Nephron progenitor cell (in vitro differentiated cells): ENCODE results near the gene FTO.

Experiments used
- DNase-seq: peaks from one replicate; pipeline ENCODE4 v3.0.0; 2021
- H3K27ac Mint-ChIP-seq: 2 replicates; pipeline ENCODE4 v1.8.0; 2021; ENCODE audit warnings: mild to moderate bottlenecking, moderate library complexity, mixed read lengths
- H3K27me3 Mint-ChIP-seq: 2 replicates; pipeline ENCODE4 v1.8.0; 2021; ENCODE audit warnings: mild to moderate bottlenecking, low read depth, mixed read lengths; ENCODE audit not compliant: poor library complexity
- H3K36me3 Mint-ChIP-seq: 2 replicates; pipeline ENCODE4 v1.8.0; 2021; ENCODE audit warnings: low read depth, mixed read lengths
- H3K4me1 Mint-ChIP-seq: 2 replicates; pipeline ENCODE4 v1.8.0; 2021; ENCODE audit warnings: mixed read lengths
- H3K4me3 Mint-ChIP-seq: 2 replicates; pipeline ENCODE4 v1.8.0; 2021; ENCODE audit warnings: mild to moderate bottlenecking, moderate library complexity, mixed read lengths
- H3K9me3 Mint-ChIP-seq: 2 replicates; pipeline ENCODE4 v1.8.0; 2021; ENCODE audit warnings: mild to moderate bottlenecking, moderate library complexity, mixed read lengths
- TF ChIP-seq, protein P1 (sequence below): fragments of 200-600 bp; sonication (generic); IDR thresholded peaks from 2 replicates; pipeline ENCODE4 v1.5.0; 2021; ENCODE audit warnings: antibody characterized with exemption

The FTO gene

DNA sequence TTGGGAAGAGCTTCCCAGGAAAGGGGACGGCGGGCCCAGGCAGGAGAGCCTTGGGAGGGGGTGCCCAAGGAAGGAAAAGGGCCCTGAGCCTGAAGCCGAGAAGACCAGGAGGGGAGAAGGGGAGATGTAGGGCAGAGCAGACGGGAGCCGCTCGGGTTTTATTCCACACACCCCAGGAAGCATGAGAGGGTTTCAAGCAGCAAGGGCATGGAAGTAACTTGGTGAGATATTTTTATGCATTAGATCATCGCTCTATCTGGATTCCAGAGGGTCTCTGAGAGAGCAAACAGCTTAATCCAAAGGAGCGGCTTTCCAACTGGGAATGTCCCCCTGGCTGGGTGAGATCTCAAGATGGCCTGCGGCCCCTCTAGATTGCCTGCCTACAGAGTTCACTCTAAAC, 411.6 kb downstream of the FTO start:
- TF ChIP-seq, protein P1, sequence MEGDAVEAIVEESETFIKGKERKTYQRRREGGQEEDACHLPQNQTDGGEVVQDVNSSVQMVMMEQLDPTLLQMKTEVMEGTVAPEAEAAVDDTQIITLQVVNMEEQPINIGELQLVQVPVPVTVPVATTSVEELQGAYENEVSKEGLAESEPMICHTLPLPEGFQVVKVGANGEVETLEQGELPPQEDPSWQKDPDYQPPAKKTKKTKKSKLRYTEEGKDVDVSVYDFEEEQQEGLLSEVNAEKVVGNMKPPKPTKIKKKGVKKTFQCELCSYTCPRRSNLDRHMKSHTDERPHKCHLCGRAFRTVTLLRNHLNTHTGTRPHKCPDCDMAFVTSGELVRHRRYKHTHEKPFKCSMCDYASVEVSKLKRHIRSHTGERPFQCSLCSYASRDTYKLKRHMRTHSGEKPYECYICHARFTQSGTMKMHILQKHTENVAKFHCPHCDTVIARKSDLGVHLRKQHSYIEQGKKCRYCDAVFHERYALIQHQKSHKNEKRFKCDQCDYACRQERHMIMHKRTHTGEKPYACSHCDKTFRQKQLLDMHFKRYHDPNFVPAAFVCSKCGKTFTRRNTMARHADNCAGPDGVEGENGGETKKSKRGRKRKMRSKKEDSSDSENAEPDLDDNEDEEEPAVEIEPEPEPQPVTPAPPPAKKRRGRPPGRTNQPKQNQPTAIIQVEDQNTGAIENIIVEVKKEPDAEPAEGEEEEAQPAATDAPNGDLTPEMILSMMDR = no peak
- Mint-ChIP-seq H3K36me3 (peaks cover 38% of the 10 kb centered on the region), H3K9me3 (no peaks in the 10 kb centered on the region), H3K27ac (no peak overlapping the region), H3K4me1 (peaks cover 5% of the 10 kb centered on the region), H3K27me3 (peaks cover 10% of the 10 kb centered on the region), H3K4me3 (no peak overlapping the region)
- no peak for DNase-seq

DNA sequence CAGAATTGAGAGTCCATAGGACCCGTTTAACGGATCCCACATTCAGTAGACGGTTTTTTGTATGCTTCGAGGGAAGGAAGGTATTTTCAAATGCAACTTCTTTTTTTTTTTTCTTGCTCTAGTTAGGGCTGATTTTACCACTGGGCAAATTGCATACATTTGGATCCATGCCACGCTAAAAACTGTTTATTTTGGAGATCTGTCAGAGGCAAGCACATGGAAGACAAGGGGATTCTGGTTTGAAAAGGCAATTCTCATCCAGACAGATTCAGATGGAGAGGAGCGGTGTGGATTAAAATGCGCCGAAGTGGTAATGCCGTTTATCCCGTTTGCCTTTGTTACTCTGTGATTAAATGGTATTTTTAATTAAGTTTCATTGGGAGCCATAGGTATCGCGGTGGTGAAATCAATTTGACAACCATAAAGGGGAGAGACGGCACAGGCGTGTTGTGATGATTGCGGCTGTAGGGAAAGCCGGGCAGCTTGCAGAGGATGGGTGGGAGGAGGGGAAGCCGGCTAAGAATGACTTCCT, 412.2 kb downstream of the FTO start:
- DNase-seq = no peak
- H3K4me3 Mint-ChIP-seq = no peak overlapping the region
- peaks cover 37% of the 10 kb centered on the region for H3K36me3 Mint-ChIP-seq
- no peak overlapping the region for H3K27ac Mint-ChIP-seq
- peaks cover 10% of the 10 kb centered on the region for H3K27me3 Mint-ChIP-seq
- H3K9me3 Mint-ChIP-seq = no peaks in the 10 kb centered on the region
- TF ChIP-seq, protein P1 = no peak
- H3K4me1 Mint-ChIP-seq = peaks cover 5% of the 10 kb centered on the region

DNA sequence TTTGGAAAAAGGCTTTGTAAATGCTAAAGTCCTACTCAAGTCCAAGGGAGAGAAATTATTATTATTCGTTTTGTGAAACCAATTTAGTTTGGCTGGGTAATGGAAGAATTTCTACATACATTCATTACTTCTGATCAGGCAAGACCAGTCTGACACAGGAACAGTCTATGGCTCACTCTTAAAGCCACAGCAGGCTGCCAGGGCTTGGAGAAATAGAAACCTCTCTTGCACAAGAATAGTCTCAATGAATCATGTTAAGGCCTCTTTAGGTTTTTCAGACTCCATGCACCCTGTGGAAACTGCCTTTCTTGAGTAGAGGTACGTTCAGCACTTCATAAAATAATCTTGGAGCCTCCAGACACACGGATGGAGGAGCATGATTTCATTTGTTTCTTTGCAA, 414.9 kb downstream of the FTO start:
- H3K36me3 Mint-ChIP-seq = peaks cover 13% of the 10 kb centered on the region
- H3K9me3 Mint-ChIP-seq = no peaks in the 10 kb centered on the region
- peaks cover 10% of the 10 kb centered on the region for H3K27me3 Mint-ChIP-seq
- peaks cover 5% of the 10 kb centered on the region for H3K4me1 Mint-ChIP-seq
- no peak overlapping the region for H3K4me3 Mint-ChIP-seq
- TF ChIP-seq, protein P1 = no peak
- DNase-seq = no peak
- H3K27ac Mint-ChIP-seq = no peak overlapping the region

- TF ChIP-seq, protein P1 = no peak
- H3K36me3 Mint-ChIP-seq = no peaks in the 10 kb centered on the region
- DNase-seq = no peak
- H3K27me3 Mint-ChIP-seq = peaks cover 12% of the 10 kb centered on the region
- no peak overlapping the region for H3K4me3 Mint-ChIP-seq
- H3K9me3 Mint-ChIP-seq = no peaks in the 10 kb centered on the region
- peaks cover 4% of the 10 kb centered on the region for H3K4me1 Mint-ChIP-seq
- no peak overlapping the region for H3K27ac Mint-ChIP-seq
These were observed 417.0 kb downstream of the FTO start for GRCh38 chr16:54120846-54121480.

GRCh38 chr16:54121539-54122295, 417.8 kb downstream of the FTO start:
- H3K27me3 Mint-ChIP-seq = peaks cover 6% of the 10 kb centered on the region
- H3K4me3 Mint-ChIP-seq = no peak overlapping the region
- TF ChIP-seq, protein P1 = no peak
- no peaks in the 10 kb centered on the region for H3K9me3 Mint-ChIP-seq
- no peaks in the 10 kb centered on the region for H3K4me1 Mint-ChIP-seq
- no peak for DNase-seq
- no peaks in the 10 kb centered on the region for H3K36me3 Mint-ChIP-seq
- no peak overlapping the region for H3K27ac Mint-ChIP-seq
